H9 (cell line): ENCODE results near the gene ZFPM1. TPM values are rescaled to one million over a fixed set of nuclear protein-coding genes. Genes with fewer than 3 reads are reported as not detected.

Experiments
- DNase-seq: peaks from one replicate; pipeline ENCODE4 v3.0.0-alpha.2; 2017
- H2AFZ ChIP-seq: one replicate; pipeline ENCODE4 v1.6.1; 2013; ENCODE audit warnings: mild to moderate bottlenecking, low read length, control low read depth, moderate library complexity
- H2AK5ac ChIP-seq: 2 replicates; pipeline ENCODE4 v1.6.1; 2013; ENCODE audit warnings: low read length, control low read depth, mixed read lengths; ENCODE audit not compliant: insufficient read length
- H2BK120ac ChIP-seq: one replicate; pipeline ENCODE4 v1.6.1; 2013; ENCODE audit warnings: low read depth, mild to moderate bottlenecking, low read length, control low read depth, inconsistent platforms; ENCODE audit not compliant: poor library complexity, severe bottlenecking
- H2BK12ac ChIP-seq: 2 replicates; pipeline ENCODE4 v1.6.1; 2013; ENCODE audit warnings: low read length, control low read depth, mixed read lengths, low read depth; ENCODE audit not compliant: insufficient read length
- H2BK15ac ChIP-seq: 2 replicates; pipeline ENCODE4 v1.6.1; 2013; ENCODE audit warnings: low read depth, low read length, control low read depth
- H2BK20ac ChIP-seq: one replicate; pipeline ENCODE4 v1.6.1; 2013; ENCODE audit warnings: low read depth, mild to moderate bottlenecking, low read length, control low read depth, inconsistent platforms; ENCODE audit not compliant: poor library complexity, severe bottlenecking
- H2BK5ac ChIP-seq: 2 replicates; pipeline ENCODE4 v1.6.1; 2013; ENCODE audit warnings: low read length, control low read depth, mixed read lengths; ENCODE audit not compliant: insufficient read length
- H3K14ac ChIP-seq: 2 replicates; pipeline ENCODE4 v1.6.1; 2013; ENCODE audit warnings: low read length, control low read depth; ENCODE audit not compliant: insufficient read depth
- H3K18ac ChIP-seq: 2 replicates; pipeline ENCODE4 v1.6.1; 2013; ENCODE audit warnings: low read depth, mild to moderate bottlenecking, mixed read lengths, low read length, control low read depth; ENCODE audit not compliant: insufficient read length
- H3K23ac ChIP-seq: 2 replicates; pipeline ENCODE4 v1.6.1; 2013; ENCODE audit warnings: low read length, control low read depth, mixed read lengths, low read depth; ENCODE audit not compliant: insufficient read length
- H3K23me2 ChIP-seq: 2 replicates; pipeline ENCODE4 v1.6.1; 2013; ENCODE audit warnings: low read depth, mild to moderate bottlenecking, mixed read lengths, low read length, control low read depth; ENCODE audit not compliant: insufficient read length, poor library complexity, severe bottlenecking
- H3K27ac ChIP-seq: 2 replicates; pipeline ENCODE4 v1.5.1; 2013; ENCODE audit warnings: low read length, control low read depth, mixed read lengths, low read depth; ENCODE audit not compliant: insufficient read length
- H3K27me3 ChIP-seq: 2 replicates; pipeline ENCODE4 v1.6.1; 2013; ENCODE audit warnings: low read length, control low read depth, inconsistent platforms; ENCODE audit not compliant: insufficient read depth
- H3K4ac ChIP-seq: 2 replicates; pipeline ENCODE4 v1.6.1; 2013; ENCODE audit warnings: low read depth, mild to moderate bottlenecking, control low read depth, inconsistent platforms, low read length, moderate library complexity
- H3K4me1 ChIP-seq: 2 replicates; pipeline ENCODE4 v1.6.1; 2013; ENCODE audit warnings: low read length, control low read depth, inconsistent platforms; ENCODE audit not compliant: insufficient read depth
- H3K4me2 ChIP-seq: 2 replicates; pipeline ENCODE4 v1.6.1; 2013; ENCODE audit warnings: low read length, control low read depth, mixed read lengths; ENCODE audit not compliant: insufficient read length, insufficient read depth
- H3K56ac ChIP-seq: 2 replicates; pipeline ENCODE4 v1.6.1; 2013; ENCODE audit warnings: low read depth, mild to moderate bottlenecking, mixed read lengths, low read length, control low read depth; ENCODE audit not compliant: insufficient read length
- H3K79me1 ChIP-seq: 2 replicates; pipeline ENCODE4 v1.6.1; 2013; ENCODE audit warnings: low read depth, mild to moderate bottlenecking, moderate library complexity, low read length, control low read depth, inconsistent platforms; ENCODE audit not compliant: insufficient read depth, poor library complexity, severe bottlenecking
- H3K79me2 ChIP-seq: 2 replicates; pipeline ENCODE4 v1.6.1; 2013; ENCODE audit warnings: low read length, control low read depth, inconsistent platforms; ENCODE audit not compliant: insufficient read depth
- H3K9ac ChIP-seq: 2 replicates; pipeline ENCODE4 v1.6.1; 2013; ENCODE audit warnings: low read length, control low read depth, mixed read lengths; ENCODE audit not compliant: insufficient read length; ENCODE audit errors: extremely low read depth
- H3K9me3 ChIP-seq: one replicate; pipeline ENCODE4 v1.6.1; 2013; ENCODE audit warnings: low read depth, low read length, inconsistent platforms; ENCODE audit not compliant: control insufficient read depth
- H3T11ph ChIP-seq: one replicate; pipeline ENCODE4 v1.6.1; 2013; ENCODE audit warnings: mild to moderate bottlenecking, low read length, control low read depth, inconsistent platforms
- H4K20me1 ChIP-seq: one replicate; pipeline ENCODE4 v1.6.1; 2013; ENCODE audit not compliant: control insufficient read depth, insufficient read length, insufficient read depth
- H4K5ac ChIP-seq: 2 replicates; pipeline ENCODE4 v1.6.1; 2013; ENCODE audit warnings: low read depth, mild to moderate bottlenecking, mixed read lengths, low read length, control low read depth; ENCODE audit not compliant: insufficient read length
- H4K8ac ChIP-seq: replicated peaks from 2 replicates; pipeline ENCODE4 v1.6.1; 2013; ENCODE audit warnings: low read length, control low read depth, mixed read lengths, low read depth; ENCODE audit not compliant: insufficient read length
- H4K91ac ChIP-seq: 2 replicates; pipeline ENCODE4 v1.6.1; 2013; ENCODE audit warnings: low read depth, mild to moderate bottlenecking, moderate library complexity, mixed read lengths, low read length, control low read depth; ENCODE audit not compliant: insufficient read length
- H3K27ac Mint-ChIP-seq, 3 experiments: 2 replicates in 2 of 3; 3 replicates in 1 of 3; pipeline ENCODE4 v1.8.0; 2020 to 2021; ENCODE audit warnings: mixed read lengths in 3 of 3, mild to moderate bottlenecking in 1 of 3, moderate library complexity in 1 of 3
- H3K27me3 Mint-ChIP-seq: 2 replicates; pipeline ENCODE4 v1.8.0; 2021; ENCODE audit warnings: low read depth, mild to moderate bottlenecking, moderate library complexity, mixed read lengths
- H3K36me3 Mint-ChIP-seq, 3 experiments: 2 replicates in 2 of 3; 3 replicates in 1 of 3; pipeline ENCODE4 v1.8.0; 2020 to 2021; ENCODE audit warnings: low read depth in 3 of 3, mixed read lengths in 3 of 3; ENCODE audit not compliant: insufficient read depth in 1 of 3
- H3K4me1 Mint-ChIP-seq, 2 experiments: 2 replicates each; pipeline ENCODE4 v1.8.0; 2020; ENCODE audit warnings: mixed read lengths in 2 of 2
- H3K4me3 Mint-ChIP-seq, 2 experiments: 2 replicates in 1 of 2; 3 replicates in 1 of 2; pipeline ENCODE4 v1.8.0; 2020 to 2021; ENCODE audit warnings: mild to moderate bottlenecking in 2 of 2, mixed read lengths in 2 of 2, moderate library complexity in 1 of 2
- H3K9me3 Mint-ChIP-seq, 2 experiments: 2 replicates in 1 of 2; 3 replicates in 1 of 2; pipeline ENCODE4 v1.8.0; 2020; ENCODE audit warnings: mild to moderate bottlenecking in 2 of 2, mixed read lengths in 2 of 2, moderate library complexity in 1 of 2
- WGBS: extraction: QIAGEN DNeasy Blood & Tissue Kit; methylation state at CpG from one replicate; pipeline ENCODE4 v1.1.7; 2013; ENCODE audit warnings: missing lambda C conversion rate, low lambda C conversion rate, mixed read lengths; ENCODE audit not compliant: insufficient read length; ENCODE audit errors: extremely low coverage; 5-methylcytosine and 5-hydroxymethylcytosine counted together
- total RNA-seq: library from RNA; stranded (reverse); gene quantifications from 2 replicates; pipeline ENCODE4 v1.2.1, GENCODE V29; 2021
- TF ChIP-seq, protein P1 (sequence below): fragments of 200-600 bp; sonication (generic); conservative IDR thresholded peaks from 3 replicates; pipeline ENCODE4 v1.8.0; 2021; ENCODE audit warnings: antibody characterized with exemption, mild to moderate bottlenecking

ZFPM1 gene
- total RNA-seq, 1 experiment from 2014 or later: 3.6 TPM

DNA sequence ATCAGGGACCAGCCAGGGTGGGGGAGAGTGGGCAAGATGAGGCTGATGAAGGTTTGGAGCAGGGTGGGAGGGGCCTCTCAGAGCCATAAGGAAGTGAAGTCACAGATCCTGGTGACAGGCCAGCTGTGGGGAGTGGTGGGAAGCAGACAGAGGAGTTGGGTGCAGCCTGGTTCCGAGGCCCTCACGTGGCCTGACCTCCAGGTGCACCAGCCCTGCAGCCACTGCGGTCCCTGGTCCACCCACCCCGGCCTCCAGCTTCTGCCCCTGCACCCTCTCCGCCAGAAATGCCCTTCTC, 3.9 kb upstream of the ZFPM1 start:
- WGBS: no CpG with 5 or more reads among the region's 5 CpGs
- Histone ChIP-seq H2AK5ac (no peak overlapping the region), H4K20me1 (no peaks in the 10 kb centered on the region), H3K79me2 (no peaks in the 10 kb centered on the region), H4K91ac (no peak overlapping the region), H3K4me2 (no peak overlapping the region), H3K56ac (no peak overlapping the region), H3K23ac (no peak overlapping the region), H2AFZ (no peak overlapping the region), H2BK20ac (no peak overlapping the region), H3K27me3 (peaks cover 12% of the 10 kb centered on the region; the same call in 1 of the 2 replicates), H3K79me1 (no peaks in the 10 kb centered on the region), H3T11ph (no peak overlapping the region), H2BK15ac (no peak overlapping the region), H3K27ac (no peak overlapping the region), H2BK120ac (no peak overlapping the region), H3K23me2 (peaks cover 5% of the 10 kb centered on the region), H3K18ac (no peak overlapping the region), H3K4me1 (no peaks in the 10 kb centered on the region), H4K5ac (no peak overlapping the region), H3K14ac (no peak overlapping the region), H3K4ac (no peak overlapping the region), H3K9me3 (no peaks in the 10 kb centered on the region), H3K9ac (no peak overlapping the region), H2BK12ac (no peak overlapping the region), H4K8ac (no peak overlapping the region), H2BK5ac (no peak overlapping the region)
- H3K4me1 Mint-ChIP-seq: peaks cover 2 to 8% of the 10 kb centered on the region in 2 experiments; a peak in 3 of 4 replicates
- no peak for DNase-seq
- no peak overlapping the region for H3K4me3 Mint-ChIP-seq
- H3K27me3 Mint-ChIP-seq: peaks cover 52% of the 10 kb centered on the region
- H3K9me3 Mint-ChIP-seq: no peaks in the 10 kb centered on the region; a peak in 1 of 5 replicates
- TF ChIP-seq, protein P1, sequence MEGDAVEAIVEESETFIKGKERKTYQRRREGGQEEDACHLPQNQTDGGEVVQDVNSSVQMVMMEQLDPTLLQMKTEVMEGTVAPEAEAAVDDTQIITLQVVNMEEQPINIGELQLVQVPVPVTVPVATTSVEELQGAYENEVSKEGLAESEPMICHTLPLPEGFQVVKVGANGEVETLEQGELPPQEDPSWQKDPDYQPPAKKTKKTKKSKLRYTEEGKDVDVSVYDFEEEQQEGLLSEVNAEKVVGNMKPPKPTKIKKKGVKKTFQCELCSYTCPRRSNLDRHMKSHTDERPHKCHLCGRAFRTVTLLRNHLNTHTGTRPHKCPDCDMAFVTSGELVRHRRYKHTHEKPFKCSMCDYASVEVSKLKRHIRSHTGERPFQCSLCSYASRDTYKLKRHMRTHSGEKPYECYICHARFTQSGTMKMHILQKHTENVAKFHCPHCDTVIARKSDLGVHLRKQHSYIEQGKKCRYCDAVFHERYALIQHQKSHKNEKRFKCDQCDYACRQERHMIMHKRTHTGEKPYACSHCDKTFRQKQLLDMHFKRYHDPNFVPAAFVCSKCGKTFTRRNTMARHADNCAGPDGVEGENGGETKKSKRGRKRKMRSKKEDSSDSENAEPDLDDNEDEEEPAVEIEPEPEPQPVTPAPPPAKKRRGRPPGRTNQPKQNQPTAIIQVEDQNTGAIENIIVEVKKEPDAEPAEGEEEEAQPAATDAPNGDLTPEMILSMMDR: no peak
- no peak overlapping the region for H3K27ac Mint-ChIP-seq
- H3K36me3 Mint-ChIP-seq: no peaks in the 10 kb centered on the region
